PC-3 (cell line): Measurements from ENCODE around the gene TXNL4A. TPM values are rescaled to one million over a fixed set of nuclear protein-coding genes. Genes with fewer than 3 reads are reported as not detected.

Source experiments
- ATAC-seq: fragments of 200-7000 bp; cut with Tn5 transposase; 2 replicates; pipeline ENCODE4 v1.9.1; 2020; ENCODE audit warnings: mild to moderate bottlenecking, moderate library complexity
- BruUV-seq: library from RNA; stranded (reverse); fragments of 400-500 nt; replicated peaks from 2 replicates; lab custom pipeline; 2021; lab: Mats Ljungman, UMichigan
- CTCF ChIA-PET: fragments of 300-600 bp; sonication (Branson Sonifier 250); formaldehyde crosslinking; loops from one replicate; lab custom pipeline; 2022; ENCODE audit warnings: antibody characterized with exemption; lab: Charles Lee
- POLR2A ChIA-PET: fragments of 300-600 bp; sonication (Branson Sonifier 250); formaldehyde crosslinking; loops from one replicate; lab custom pipeline; 2022; ENCODE audit warnings: antibody characterized with exemption; ENCODE audit not compliant: unreplicated experiment; lab: Charles Lee
- DNase-seq: peaks from one replicate; pipeline ENCODE4 v3.0.0-alpha.2; 2015
- H2AFZ ChIP-seq: fragments of 300-600 bp; sonication (generic); 2 replicates; pipeline ENCODE4 v1.6.0; 2016; ENCODE audit warnings: antibody characterized with exemption, low read length
- H3F3A ChIP-seq: fragments of 300-600 bp; sonication (generic); one replicate; pipeline ENCODE4 v1.6.0; 2017; ENCODE audit warnings: antibody characterized with exemption, low read length, control low read depth, mild to moderate bottlenecking; ENCODE audit not compliant: unreplicated experiment
- H3K27ac ChIP-seq: fragments of 300-600 bp; sonication (generic); 2 replicates; pipeline ENCODE4 v1.5.1; 2016; ENCODE audit warnings: mild to moderate bottlenecking, low read length
- H3K27me3 ChIP-seq: fragments of 300-600 bp; sonication (generic); 2 replicates; pipeline ENCODE4 v1.6.1; 2016; ENCODE audit warnings: low read length, mixed read lengths
- H3K36me3 ChIP-seq: fragments of 300-600 bp; sonication (generic); 2 replicates; pipeline ENCODE4 v1.6.1; 2016; ENCODE audit warnings: low read depth, mixed run types, low read length, mixed read lengths
- H3K4me1 ChIP-seq: fragments of 300-600 bp; sonication (generic); 2 replicates; pipeline ENCODE4 v1.5.1; 2016; ENCODE audit warnings: low read length; ENCODE audit not compliant: insufficient read depth
- H3K4me2 ChIP-seq: fragments of 300-600 bp; sonication (generic); 2 replicates; pipeline ENCODE4 v1.6.0; 2016; ENCODE audit warnings: low read length
- H3K4me3 ChIP-seq: fragments of 300-600 bp; sonication (generic); 2 replicates; pipeline ENCODE4 v1.5.1; 2016; ENCODE audit warnings: mild to moderate bottlenecking, low read length, mixed read lengths
- H3K79me2 ChIP-seq: fragments of 300-600 bp; sonication (generic); 2 replicates; pipeline ENCODE4 v1.6.1; 2017; ENCODE audit warnings: low read length, mixed read lengths
- H3K9ac ChIP-seq: fragments of 300-600 bp; sonication (generic); 2 replicates; pipeline ENCODE4 v1.6.0; 2016; ENCODE audit warnings: mild to moderate bottlenecking, low read length
- H3K9me2 ChIP-seq: fragments of 300-600 bp; sonication (generic); replicated peaks from 2 replicates; pipeline ENCODE4 v1.6.1; 2016; ENCODE audit warnings: mixed run types, low read length, mixed read lengths
- H3K9me3 ChIP-seq: fragments of 300-600 bp; sonication (generic); 2 replicates; pipeline ENCODE4 v1.6.1; 2016; ENCODE audit warnings: low read length, mixed read lengths
- H4K20me1 ChIP-seq: fragments of 300-600 bp; sonication (generic); 2 replicates; pipeline ENCODE4 v1.6.1; 2016; ENCODE audit warnings: low read length, mixed read lengths
- EZH2 ChIP-seq: fragments of 300-600 bp; sonication (generic); IDR thresholded peaks from one replicate; pipeline ENCODE4 v1.6.1; 2017; ENCODE audit warnings: antibody characterized with exemption, mild to moderate bottlenecking, low read length; ENCODE audit not compliant: unreplicated experiment
- EZH2phosphoT487 ChIP-seq: fragments of 300-600 bp; sonication (generic); IDR thresholded peaks from 2 replicates; pipeline ENCODE4 v1.6.1; 2018; ENCODE audit warnings: mild to moderate bottlenecking, antibody characterized with exemption, low read length, borderline replicate concordance
- intact Hi-C: fragments of 100-400 bp; cut with micrococcal nuclease; formaldehyde crosslinking; loops from 2 replicates; pipeline ENCODE4 v1.9.0; 2023
- total RNA-seq: library from RNA; depleted of rRNA; stranded (reverse); fragments of >200 nt; gene quantifications from 2 replicates; pipeline ENCODE4 v1.2.3, GENCODE V29; 2014
- TF ChIP-seq, protein P1 (sequence below): fragments of 300-600 bp; sonication (generic); conservative IDR thresholded peaks from 2 replicates; pipeline ENCODE4 v1.5.1; 2017; ENCODE audit warnings: antibody characterized with exemption, low read depth, mild to moderate bottlenecking, low read length

TXNL4A gene
- total RNA-seq, 1 experiment from 2014 or later, result 159 TPM

DNA sequence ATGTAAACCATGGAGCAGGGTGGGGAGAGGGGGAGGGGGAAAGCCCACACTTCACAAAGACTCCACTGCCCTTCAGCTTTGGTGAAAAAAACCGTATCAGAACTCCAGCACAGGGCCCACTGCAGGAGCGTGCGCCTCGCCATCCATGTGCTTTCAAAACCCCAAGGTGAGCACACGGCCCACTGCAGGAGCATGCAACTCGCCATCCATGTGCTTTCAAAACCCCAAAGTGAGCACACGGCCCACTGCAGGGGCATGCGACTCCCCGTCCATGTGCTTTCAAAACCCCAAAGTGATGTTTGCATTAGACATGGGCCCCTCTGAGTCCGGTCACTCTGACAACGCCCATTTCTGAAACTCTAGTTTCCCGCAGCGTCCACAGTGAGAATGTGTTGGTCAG is 7.8 kb downstream of the TXNL4A start:
- Histone ChIP-seq H3K9me3 (no peaks in the 10 kb centered on the region), H3K4me1 (0 out of 2 replicates have a peak, but pooled peaks cover 3% of the 10 kb centered on the region), H3K79me2 (peaks cover 100% of the 10 kb centered on the region), H3F3A (no peaks in the 10 kb centered on the region), H3K9ac (no peak overlapping the region), H3K4me3 (no peak overlapping the region), H3K27ac (no peak overlapping the region), H2AFZ (no peak overlapping the region), H3K4me2 (no peak overlapping the region), H4K20me1 (peaks cover 75% of the 10 kb centered on the region), H3K27me3 (no peaks in the 10 kb centered on the region), H3K36me3 (peaks cover 38% of the 10 kb centered on the region), H3K9me2 (no peaks in the 10 kb centered on the region)
- POLR2A ChIA-PET, result no interaction called here
- no peak for DNase-seq
- no TSS peak for BruUV-seq
- CTCF ChIA-PET, result no interaction called here
- intact Hi-C loops, result loop anchor here (10.0 kb wide), 1 partner anchor 46 kb away; no protein-coding TSS in a partner anchor
- ATAC-seq, result no peak
- TF ChIP-seq EZH2phosphoT487 (no peak), EZH2 (no peak)
- TF ChIP-seq, protein P1, sequence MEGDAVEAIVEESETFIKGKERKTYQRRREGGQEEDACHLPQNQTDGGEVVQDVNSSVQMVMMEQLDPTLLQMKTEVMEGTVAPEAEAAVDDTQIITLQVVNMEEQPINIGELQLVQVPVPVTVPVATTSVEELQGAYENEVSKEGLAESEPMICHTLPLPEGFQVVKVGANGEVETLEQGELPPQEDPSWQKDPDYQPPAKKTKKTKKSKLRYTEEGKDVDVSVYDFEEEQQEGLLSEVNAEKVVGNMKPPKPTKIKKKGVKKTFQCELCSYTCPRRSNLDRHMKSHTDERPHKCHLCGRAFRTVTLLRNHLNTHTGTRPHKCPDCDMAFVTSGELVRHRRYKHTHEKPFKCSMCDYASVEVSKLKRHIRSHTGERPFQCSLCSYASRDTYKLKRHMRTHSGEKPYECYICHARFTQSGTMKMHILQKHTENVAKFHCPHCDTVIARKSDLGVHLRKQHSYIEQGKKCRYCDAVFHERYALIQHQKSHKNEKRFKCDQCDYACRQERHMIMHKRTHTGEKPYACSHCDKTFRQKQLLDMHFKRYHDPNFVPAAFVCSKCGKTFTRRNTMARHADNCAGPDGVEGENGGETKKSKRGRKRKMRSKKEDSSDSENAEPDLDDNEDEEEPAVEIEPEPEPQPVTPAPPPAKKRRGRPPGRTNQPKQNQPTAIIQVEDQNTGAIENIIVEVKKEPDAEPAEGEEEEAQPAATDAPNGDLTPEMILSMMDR, result no peak

DNA sequence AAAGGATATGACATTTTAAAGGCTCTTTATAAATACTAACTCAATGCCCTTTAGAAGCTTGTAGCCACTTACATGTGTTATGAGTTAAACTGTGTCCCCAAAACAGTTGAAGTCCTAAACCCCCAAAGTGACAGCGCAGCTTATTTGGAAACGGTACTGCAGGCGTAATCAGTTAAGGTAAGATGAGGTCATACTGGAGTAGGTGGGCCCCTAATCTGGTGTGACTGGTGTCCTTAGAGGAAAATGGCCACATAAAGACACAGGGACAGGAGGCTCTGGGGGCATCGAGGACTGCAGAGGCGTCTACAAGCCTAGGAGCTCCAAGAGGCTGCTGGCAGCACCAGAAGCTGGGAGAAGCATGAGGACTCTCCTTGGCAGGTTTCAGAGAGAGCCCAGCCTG is 8.5 kb downstream of the TXNL4A start:
- ATAC-seq (no peak), DNase-seq (no peak)
- CTCF ChIA-PET, result no interaction called here
- Histone ChIP-seq H3K4me2 (no peak overlapping the region), H2AFZ (no peak overlapping the region), H3K9me2 (no peaks in the 10 kb centered on the region), H3K4me3 (no peak overlapping the region), H3F3A (no peaks in the 10 kb centered on the region), H3K9ac (no peak overlapping the region), H3K36me3 (peaks cover 38% of the 10 kb centered on the region), H3K9me3 (no peaks in the 10 kb centered on the region), H3K79me2 (peaks cover 100% of the 10 kb centered on the region), H3K27ac (no peak overlapping the region), H4K20me1 (peaks cover 69% of the 10 kb centered on the region), H3K4me1 (no peaks in the 10 kb centered on the region), H3K27me3 (no peaks in the 10 kb centered on the region)
- intact Hi-C loops, result loop anchor here (10.0 kb wide), 1 partner anchor 45 kb away; no protein-coding TSS in a partner anchor
- POLR2A ChIA-PET, result no interaction called here
- no TSS peak for BruUV-seq
- no peak for TF ChIP-seq EZH2phosphoT487
- TF ChIP-seq EZH2, result no peak
- TF ChIP-seq, protein P1, result no peak

DNA sequence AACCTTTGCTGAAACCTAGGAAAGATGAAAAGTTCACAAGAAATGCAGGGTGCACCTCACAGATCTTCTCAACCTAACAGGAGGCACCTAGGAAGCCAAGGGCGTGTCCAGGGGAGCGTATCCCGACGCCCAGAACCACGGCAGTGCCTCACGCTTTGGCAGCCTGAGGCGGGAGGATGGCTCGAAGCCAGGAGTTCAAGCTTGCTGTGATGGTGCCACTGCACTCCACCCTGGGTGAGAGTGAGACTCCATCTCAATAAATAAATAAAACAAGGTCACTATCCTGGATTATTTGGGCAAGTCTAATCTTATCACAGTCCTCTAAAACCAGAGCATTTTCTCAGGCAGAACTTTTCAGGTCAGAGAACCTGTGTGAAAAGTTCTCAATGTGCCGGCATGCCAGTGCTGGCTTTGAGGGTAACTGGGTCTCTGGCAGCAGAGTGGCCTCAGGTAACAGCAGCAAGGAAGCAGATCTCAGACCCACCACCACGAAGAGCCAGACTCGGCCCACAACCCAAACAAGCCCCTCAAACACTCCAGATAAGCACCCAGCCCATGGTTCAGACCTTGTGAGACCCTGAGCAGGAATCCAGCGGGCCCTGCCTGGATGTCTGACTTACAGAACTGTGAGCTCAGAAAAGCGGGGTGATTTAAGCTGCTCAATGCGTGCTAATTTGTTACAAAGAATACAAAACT is 12.2 kb downstream of the TXNL4A start:
- DNase-seq (no peak), ATAC-seq (no peak)
- no peaks in the 10 kb centered on the region for H3K4me1 ChIP-seq
- H4K20me1 ChIP-seq, result peaks cover 31% of the 10 kb centered on the region
- H3K36me3 ChIP-seq, result peaks cover 35% of the 10 kb centered on the region; the same call in 1 of the 2 replicates
- H3K9ac ChIP-seq, result no peak overlapping the region
- peaks cover 71% of the 10 kb centered on the region for H3K79me2 ChIP-seq
- intact Hi-C loops, result no loop called here
- H3K4me3 ChIP-seq, result no peak overlapping the region
- BruUV-seq, result no TSS peak
- H2AFZ ChIP-seq, result no peak overlapping the region
- H3K27me3 ChIP-seq, result no peaks in the 10 kb centered on the region
- H3K4me2 ChIP-seq, result no peak overlapping the region
- no peak overlapping the region for H3K27ac ChIP-seq
- POLR2A ChIA-PET, result no interaction called here
- H3K9me3 ChIP-seq, result no peaks in the 10 kb centered on the region
- H3K9me2 ChIP-seq, result no peaks in the 10 kb centered on the region
- no peaks in the 10 kb centered on the region for H3F3A ChIP-seq
- TF ChIP-seq, protein P1, result no peak
- TF ChIP-seq EZH2phosphoT487 (no peak), EZH2 (no peak)
- CTCF ChIA-PET, result no interaction called here
